Right lobe of liver (tissue), 4 donors: ENCODE measurements around the gene GMDS.

Experiments used
- CTCF ChIP-seq, 4 donors: fragments of 200-600 bp in 3 of 4; fragments of 450-650 bp in 1 of 4; IDR thresholded peaks; one replicate each; pipeline versions ENCODE4 v1.5.1 to v1.8.0; 2016 to 2022; ENCODE audit warnings: antibody characterized with exemption in 4 of 4, mild to moderate bottlenecking in 2 of 4
- POLR2A ChIP-seq: fragments of 450-650 bp; IDR thresholded peaks from one replicate; pipeline ENCODE4 v1.6.1; 2017; ENCODE audit warnings: antibody characterized with exemption, mild to moderate bottlenecking
- donor health status: DM: no; HTN: no; CAD: no.
- donor health status: DM: no; HTN: no; CAD: no.
- donor health status: DM: no; HTN: yes; CAD: no.

DNA sequence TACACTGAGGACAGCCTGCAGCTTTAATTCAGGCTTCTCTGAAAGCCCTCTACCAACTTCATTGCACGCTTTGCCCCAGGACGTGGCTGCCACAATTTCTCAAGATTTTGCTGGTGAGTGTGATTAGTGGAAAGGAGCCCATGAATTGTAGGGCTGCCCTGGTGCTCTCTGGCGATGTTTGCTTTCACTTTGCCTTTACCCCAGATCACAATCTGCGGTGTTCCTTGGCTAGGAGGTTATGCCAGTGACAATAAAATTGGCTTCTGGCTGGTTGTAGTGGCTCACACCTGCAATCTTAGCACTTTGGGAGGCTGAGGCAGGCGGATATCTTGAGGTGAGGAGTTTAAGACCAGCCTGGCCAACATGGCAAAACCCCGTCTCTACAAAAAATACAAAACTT, 496.4 kb downstream of the GMDS start:
- TF ChIP-seq CTCF (IDR thresholded peaks at IDR 0.05) (no peak), POLR2A (no peak)
